GM21367 (cell line): ENCODE data around the gene RAET1L.
"Not testable (repeated sequence)": the region's sequence is repeated elsewhere in the genome, so short reads cannot be mapped to it uniquely, and the experiment has no call there.

Experiments
- ATAC-seq: cut with Tn5 transposase; IDR thresholded peaks from one replicate; pipeline ENCODE4 v1.9.1; 2021; ENCODE audit not compliant: unreplicated experiment

Gene RAET1L

DNA sequence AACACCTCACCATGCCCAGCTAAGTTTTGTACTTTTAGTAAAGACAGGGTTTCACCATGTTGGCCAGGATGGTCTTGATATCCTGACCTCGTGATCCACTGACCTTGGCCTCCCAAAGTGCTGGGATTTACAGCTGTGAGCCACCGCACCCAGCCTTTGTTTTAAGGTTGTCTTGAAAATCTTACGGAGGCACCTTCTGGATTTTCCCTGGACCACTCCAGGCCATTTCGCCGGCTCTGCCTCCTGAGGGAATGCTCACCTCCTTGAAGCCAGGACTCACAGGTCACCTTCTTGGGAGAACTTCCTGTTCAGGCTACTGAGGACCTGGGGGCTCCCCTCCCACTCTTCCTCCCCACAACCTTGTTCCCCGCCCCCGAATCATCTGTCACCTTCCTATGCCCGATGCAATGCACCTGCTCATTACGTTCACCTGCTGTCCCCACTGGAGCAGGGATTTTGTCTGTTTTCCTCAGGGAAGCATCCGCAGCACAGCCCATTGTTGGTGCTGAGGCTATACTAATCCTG lies 19.4 kb upstream of the RAET1L start:
- ATAC-seq, result no peak

DNA sequence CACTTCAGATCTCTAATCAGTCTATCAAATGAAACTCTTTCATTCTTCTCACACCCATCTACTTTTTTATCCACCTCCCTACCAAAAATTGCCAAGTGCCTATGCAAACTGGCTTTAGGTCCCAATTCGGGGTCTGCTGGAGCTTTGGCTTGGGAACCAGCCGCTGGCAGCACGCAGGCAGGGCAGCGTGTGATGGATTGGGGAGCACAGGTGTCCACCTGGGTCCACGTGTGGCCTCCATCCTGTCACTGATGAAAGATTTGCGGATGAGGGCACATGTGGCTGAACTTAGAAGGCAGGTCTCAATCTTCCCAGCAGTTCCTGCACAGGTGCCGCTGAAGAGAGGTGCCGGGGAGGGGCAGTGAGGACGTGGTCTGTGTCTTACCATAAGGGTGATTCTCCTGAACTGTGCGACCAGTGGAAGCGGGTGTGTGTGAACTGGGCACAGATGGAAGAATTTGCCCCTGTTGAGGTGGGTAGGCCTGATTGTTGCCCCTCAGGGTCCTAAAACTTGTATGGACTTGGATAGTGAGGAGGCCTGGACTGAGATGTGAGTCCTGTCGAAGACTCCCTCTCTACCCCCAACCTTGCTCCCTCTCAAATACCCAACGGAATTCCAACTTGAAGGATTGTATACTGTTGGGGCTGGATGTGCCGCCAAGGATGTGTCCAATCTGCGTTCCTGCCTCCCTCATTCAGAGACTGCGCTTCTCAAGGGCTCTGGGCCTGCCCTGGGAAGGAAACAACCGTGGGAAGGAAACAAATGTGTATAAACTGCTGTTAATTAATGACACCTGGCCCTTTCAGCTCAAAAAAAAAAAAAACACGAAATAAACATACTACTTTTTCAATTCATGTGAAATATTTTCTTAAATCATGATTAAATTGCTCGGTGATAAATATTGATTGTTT lies 18.4 kb upstream of the RAET1L start:
- no peak for ATAC-seq

DNA sequence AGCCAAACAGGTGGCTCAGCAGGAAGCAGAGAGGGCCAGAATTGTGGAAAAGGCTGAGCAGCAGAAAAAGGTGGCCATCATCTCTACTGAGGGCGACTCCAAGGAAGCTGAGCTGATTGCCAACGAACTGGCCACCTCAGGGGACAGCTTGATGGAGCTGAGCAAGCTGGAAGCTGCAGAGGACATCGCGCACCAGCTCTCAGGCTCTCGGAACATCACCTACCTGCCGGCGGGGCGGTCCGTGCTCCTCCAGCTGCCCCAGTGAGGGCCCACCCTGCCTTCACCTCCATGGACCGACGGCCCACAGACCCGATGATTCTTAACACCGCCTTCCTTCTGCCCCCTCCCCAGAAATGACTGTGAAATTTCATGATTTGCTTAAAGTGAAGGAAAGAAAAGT lies 17.8 kb upstream of the RAET1L start:
- ATAC-seq, result no peak

DNA sequence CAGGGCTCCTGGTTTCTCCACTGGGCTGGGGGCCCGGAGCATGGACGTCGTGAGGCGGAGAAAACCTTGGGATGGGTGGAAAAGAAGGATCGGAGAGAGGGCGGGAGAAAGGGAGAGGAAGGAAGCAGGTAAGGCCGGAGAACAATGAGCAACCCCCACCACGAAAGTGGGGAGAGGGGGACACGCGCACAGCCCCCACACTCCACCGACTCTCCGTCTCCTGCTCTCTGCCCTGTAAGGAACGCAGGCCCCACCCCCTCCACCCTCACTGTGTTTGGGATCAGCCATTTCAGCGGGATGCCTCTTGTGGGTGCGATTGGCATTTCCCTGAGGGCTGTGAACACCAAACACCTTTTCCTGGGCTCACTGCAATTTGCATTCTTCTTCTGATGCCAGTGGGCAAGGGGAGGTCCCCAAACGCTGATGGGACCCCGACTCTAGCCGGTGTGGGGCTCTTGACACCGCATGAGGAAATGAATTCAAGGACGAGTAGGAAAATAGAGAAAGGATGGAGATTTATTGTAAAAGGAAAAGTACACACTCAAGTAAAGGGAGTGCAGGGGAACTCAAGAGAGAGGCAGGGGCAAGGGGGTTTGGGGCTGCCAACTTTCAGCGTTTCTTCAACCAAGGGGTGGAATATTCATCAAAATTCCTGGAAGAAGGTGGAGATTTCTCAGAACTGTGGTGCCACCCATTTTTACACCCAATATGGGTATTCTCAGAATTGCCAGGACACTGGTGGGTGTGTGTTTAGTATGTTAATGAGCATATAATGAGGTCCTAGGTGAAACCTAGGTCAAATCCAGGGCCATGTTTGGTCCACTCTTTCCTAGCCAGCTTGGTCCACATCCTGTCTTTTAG lies 13.1 kb upstream of the RAET1L start:
- ATAC-seq, result no peak

DNA sequence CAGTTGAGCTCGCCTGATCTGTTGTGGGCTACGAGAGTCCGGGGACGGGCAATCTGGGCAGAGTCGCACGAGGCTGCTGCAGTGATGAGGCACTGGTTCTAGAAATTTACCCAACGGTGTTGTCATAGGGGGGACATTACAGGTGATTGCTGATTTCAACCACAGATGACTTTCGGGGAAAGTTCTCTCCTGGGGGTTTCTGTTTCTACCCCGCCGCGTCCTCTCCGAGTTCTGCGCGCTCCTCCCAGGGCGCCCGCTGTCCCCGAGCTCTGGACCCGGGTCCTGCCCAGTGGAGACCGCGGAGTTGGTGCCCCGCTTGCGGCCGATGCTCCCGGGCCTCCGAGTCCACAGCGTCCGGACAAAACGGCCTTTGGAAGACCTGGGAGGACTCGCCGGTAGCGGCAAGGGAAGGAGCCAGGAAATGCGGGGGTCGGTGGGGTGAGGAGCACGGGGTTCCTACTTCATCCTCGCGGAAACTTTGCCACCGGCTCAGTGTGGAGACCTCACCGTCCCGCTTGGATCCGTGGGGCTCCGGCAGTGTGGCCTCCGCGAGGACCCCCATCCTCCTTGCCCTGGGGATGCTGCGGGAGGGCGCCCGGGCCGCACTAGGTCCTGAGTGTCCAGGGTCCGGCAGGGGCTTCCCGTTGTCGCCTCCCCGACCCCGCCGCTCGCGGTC lies 12.3 kb upstream of the RAET1L start:
- ATAC-seq, result no peak

DNA sequence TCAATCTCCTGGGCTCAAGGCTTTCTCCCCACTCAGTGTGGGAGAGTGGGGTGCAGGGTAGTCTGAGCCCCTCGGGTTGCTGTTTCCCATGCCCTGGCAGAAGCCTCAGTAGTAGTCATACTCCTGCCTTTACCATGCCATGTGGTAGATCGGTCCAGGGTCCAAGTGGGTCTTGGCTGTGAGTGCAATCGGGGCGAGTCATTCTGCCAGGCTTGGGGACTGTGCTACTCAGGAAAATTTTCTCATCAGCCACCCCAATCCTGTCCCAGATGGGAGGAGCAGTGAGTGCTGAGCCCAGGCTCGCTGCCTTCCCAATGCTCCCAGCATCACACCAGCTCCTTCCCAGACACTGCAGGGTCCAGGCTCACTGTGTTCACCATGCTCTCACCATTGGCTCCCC lies 10.7 kb upstream of the RAET1L start:
- no peak for ATAC-seq

DNA sequence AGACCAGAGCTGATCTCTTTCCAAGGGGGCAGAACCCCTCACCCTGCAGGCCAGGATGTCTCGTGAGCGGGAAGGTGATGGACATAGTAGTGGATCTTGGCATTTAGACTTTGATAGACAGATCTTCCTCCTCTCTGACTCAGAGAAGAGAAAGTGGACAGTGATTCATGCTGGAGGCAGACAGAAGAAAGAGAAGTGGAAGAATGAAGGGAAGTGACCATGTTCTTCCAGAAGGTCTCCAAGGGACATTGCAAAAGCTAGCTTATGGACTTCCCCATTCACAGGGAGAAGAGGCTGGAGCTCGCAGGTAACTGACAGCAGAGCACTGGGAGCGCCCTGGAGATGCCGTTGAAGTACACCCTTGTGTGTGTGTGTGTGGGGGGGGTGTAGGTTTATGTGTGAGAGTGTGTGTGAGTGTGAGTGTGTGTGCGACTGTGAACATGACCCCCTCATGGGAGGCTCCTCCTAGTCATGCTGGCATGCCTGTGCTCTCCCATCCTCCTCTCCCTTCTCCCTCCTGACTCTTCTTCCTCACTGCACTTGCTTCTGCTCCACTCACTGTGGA lies 8.0 kb upstream of the RAET1L start:
- no peak for ATAC-seq

DNA sequence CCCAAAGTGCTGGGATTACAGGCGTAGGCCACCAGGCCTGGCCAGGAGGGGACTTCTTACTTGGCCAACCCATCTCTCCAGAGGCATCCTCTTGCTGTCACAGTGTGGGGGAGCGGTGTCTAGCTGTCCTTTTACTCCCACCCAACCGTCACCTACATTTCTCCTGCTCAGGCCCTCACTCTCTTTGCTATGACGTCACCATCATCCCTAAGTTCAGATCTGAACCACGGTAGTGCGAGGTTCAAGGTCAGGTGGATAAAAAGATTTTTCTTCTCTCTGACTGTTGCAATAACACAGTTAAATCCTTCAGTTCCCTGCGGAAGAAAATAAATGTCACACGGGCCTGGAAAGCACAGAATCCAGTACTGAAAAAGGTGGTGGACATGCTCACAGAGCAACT lies 7.3 kb upstream of the RAET1L start:
- no peak for ATAC-seq

DNA sequence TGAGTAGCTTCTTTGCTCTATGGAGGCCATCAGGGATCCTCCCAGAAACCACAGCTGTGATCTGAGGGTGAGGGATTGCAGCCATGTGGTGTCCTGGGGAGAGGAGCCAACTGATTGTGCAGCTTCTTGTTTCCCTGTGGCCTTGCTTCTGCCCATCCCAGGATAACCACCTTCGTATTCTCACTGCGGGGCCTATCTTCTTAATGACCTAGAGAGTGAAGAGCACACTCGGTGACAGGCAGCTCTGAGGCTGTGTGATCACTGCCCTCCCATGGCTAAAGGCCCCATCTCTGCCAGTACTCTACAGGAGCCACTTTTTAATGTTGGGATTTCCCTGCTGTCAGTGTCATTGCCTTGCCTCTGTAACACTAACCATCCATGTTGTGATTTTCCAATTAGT lies 5.3 kb upstream of the RAET1L start:
- ATAC-seq, result no peak

DNA sequence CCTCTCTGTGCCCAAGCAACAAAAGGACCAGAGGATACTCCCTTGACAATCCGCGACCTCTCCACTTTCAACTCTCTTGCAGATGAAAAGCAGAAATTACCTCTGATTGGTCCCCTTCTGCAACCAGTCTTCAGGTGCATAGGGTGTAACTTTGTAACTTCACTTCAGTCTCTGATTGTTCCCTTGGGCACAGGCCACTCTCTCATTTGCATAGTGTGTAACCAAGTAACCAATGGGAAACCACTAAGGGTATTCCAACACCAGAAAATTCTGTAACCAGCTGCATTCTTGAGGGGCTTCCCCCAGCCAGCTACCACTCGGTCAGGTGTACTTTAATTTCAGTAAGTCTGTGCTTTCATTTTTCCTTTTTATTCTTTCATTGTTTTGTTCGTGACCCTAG lies 4.4 kb upstream of the RAET1L start:
- ATAC-seq, result no peak

DNA sequence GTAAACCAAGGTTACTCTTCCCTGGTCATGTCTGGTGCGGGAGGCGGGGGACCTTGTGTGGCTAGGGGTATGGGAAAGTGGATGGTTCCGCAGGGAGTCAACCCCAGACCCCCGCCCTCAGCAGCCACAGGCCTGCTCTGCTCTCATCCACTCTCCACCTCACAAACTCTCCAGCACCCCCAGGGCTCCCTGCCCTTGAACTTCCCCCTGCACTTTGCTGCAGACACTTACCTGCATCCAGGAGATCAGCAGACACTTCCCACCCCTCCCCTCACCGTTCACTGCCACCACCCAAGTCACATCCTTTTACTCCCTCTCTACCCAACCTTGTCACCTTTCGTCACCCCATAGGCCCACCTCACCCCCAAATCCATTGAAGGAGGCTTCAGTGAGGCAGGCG lies 3.9 kb upstream of the RAET1L start:
- no peak for ATAC-seq

DNA sequence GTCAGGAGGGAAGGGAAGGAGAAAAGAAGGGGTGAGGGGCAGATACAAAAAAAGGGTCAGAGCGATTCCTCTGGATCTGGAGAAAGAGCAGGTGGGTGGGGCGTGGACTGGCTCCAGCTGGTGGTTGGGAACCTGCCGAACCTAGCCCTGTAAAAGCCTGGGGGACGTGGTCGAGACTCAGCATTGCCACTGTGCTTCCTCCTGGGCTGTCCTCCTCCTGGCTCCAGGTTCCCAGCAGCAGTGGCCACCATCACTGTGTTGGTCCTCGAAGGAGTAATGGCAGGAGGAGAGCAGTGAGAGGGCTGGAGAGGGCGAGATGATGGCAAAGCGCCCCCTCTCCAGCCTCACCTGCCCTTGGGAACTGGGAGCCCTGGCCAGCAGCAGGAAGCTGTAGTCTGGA lies 3.5 kb upstream of the RAET1L start:
- ATAC-seq, result no peak

DNA sequence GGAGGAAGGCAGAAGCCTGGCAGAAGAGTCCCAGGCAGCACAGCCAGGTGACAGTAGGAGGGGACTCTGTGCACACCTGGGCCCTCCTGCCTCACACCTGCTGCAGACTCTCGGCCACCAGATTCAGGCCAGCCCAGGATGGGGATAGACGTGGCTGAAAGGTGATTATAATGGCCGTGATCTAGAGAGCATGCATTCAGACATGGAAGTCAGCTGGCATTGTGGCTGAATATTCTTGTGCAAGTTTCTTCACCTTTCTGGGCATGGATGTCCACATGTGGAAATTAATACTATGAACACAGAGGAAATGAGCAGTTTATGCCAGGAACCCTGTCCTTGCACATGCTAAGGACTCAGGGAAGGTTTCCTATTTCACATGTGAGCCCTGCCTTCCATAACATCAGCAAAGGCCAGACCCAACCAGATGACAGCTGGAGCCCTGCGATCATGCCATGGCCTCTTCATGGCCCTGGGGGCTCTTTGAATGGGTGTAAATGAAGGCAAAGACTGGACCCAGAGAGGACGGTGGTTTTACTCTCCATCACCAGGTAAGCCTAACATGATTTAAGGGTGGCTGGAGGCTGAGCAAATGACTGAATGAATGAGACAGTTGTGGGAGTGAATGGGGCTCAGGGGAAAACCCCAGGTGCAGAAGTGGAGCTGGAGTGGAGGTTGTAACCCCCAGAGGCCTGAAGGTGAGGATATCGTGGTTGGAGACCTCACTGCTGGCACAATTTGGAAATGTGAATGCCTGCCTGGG lies 2.7 kb upstream of the RAET1L start:
- ATAC-seq, result no peak

DNA sequence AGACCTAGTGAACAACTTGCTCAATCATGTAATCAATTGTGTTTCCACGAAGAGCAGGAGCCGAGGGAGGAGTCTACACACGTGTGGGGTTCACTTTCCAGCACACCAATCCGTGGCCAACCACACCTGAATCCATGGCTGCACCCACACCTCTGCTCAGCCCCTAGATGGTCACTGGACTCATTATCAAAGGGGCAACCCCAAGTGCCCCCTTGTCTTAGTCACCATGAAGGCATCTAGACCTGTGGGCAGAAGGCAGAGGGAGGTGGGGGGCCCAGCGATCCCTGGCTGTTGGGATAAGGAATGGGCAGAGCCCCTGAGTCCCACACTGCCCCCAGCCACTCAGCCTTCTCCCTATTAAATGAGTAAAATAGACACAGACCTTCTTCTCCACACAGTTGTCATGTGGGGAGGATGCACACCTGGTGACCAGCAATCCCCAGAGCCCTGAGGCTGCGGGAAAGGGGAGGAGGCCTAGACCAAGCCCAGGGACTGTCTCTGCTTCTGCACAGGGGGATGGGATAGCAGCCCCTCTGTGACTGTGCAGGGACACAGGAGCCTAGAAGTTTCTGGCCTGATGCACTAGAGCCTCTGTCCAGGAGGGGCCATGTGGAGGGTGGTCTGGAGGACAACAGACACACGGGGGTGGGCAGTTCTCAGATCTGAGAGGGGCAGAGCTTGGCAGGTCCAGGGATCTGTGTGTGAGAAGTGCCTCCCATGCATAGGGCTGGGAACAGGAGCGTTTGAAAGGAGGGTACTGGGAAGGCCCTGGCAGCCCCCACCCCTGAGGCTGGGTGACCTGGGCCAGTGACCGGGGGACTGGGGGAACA lies 1.9 kb upstream of the RAET1L start:
- ATAC-seq, result no peak

DNA sequence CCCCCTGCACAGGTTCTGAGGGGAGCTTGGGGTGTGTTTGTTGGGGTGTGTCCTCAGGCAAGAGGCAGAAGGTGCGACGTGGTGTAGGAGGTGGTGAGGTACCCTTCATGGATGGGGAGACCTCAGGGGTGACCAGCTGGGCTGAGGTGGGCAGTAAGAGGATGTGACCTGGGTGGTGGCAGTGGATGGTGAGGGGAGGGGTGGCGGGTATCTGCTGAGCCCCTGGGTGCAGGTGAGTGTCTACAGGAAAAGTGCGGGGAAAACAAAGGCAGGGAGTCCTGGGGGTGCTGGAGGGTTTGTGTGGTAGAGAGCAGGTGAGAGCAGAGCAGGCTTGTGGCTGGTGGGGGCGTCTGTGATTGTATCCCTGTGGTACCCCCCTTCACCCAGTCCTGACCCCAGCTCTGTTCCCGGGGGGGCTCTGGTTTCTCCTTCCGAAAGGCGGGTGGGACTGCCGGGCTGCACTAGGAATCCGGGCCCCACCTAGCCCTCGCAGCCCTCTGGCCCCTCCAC lies 631 bp downstream of the RAET1L start:
- no peak for ATAC-seq

DNA sequence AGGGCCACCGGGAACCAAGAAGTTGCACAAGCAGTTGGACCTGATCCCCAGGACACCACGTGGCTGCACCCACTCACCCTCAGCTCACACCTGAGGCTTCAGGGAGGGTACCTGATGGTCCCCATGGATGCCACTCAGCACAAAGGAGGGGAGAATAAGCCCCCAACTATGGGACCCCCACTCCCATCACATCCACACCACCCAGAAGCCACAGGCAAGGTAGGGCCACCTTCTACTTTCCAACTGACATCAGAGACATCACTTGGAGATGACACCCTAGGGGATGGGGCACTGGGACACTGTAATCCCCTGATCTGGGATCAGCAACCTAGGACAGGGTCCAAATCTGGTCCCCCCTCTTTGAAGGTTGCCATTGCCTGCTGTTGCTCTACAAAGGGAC lies 1.3 kb downstream of the RAET1L start:
- not testable (repeated sequence) for ATAC-seq

DNA sequence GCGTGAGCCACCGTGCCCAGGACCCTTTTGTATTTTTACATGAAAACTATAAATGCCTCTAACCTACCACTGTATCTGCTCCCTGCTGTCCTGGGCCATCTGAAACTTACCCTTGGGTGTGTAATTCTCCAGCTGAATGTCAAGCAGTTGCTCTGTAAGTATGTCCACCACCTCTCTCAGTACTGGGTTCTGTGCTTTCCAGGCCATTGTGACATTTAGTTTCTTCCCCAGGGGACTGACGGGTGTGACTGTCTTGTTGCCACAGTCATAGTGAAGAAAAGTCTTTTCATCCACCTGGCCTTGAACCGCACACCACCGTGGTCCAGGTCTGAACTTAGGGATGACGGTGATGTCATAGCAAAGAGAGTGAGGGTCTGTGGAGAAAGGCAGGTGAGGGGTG lies 3.5 kb downstream of the RAET1L start:
- not testable (repeated sequence) for ATAC-seq

DNA sequence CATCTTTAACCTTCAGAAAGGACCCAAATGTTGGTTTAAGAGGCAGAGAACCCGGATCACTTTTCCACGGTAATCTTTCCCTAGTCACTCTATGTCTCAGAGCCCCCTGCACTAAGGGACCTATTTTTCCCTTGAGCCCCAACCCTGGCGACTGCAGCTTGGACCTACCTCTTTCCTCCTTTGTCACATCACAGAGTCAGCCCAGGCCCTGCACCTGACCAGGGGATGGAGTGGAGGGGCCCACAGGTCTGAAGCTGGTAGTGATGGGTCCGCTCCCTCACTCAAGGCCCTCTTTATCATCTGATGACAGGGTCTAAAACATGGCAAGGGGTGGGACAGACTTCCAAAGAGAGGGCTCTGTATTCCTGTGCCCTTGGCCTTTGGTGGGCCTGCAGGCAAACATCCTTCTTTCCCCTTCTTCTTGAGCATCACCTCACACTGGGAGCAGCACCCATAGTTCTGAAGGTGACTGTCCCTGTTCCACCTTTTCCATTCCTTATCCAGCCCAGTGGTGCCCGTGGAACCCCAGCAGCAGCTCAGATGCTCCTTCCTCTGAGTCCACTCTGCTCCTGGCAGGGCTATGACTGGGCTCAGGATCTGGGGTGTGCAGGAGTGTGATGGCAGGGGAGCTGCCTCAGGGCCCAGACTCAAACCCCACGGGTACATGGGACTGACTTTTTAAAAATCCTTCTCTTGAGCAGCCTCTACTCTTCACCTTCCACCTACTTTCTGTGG lies 6.3 kb downstream of the RAET1L start:
- ATAC-seq, result no peak

DNA sequence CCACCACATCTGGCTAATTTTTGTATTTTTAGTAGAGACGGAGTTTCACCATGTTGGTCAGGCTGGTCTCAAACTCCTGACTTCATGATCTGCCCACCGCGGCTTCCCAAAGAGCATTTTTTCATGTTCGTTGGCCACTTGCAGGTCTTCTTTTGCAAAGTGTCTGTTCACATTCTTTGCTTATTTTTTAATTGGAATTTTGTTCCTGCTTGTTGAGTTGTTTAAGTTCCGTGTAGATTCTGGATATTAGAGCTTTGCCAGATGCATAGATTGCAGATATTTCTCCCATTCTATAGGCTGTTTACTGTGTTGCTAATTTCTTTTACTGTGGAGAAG lies 8.2 kb downstream of the RAET1L start:
- ATAC-seq, result not testable (repeated sequence)
